HepG2 (cell line): Measurements from ENCODE around the gene AADAT. TPM values are rescaled to one million over a fixed set of nuclear protein-coding genes. Genes with fewer than 3 reads are reported as not detected.
A peak's percentile ranks its signal among the peaks of the same experiment; 100 is the strongest.

Experiments
- HDAC2 ChIP-seq: sonication (generic); formaldehyde crosslinking; IDR thresholded peaks from 2 replicates; pipeline ENCODE4 v1.4.0; 2020; ENCODE audit warnings: missing genetic modification reagents
- HNRNPH1 ChIP-seq: fragments of 200-400 bp; formaldehyde crosslinking; optimal IDR thresholded peaks from 2 replicates; pipeline ENCODE3; 2017; ENCODE audit warnings: mild to moderate bottlenecking, low read depth, low read length
- KLF13 ChIP-seq: sonication (generic); formaldehyde crosslinking; IDR thresholded peaks from 2 replicates; pipeline ENCODE4 v1.4.0; 2020; ENCODE audit warnings: mild to moderate bottlenecking, missing genetic modification reagents
- PRMT3 ChIP-seq: sonication (generic); formaldehyde crosslinking; IDR thresholded peaks from 2 replicates; pipeline ENCODE4 v1.8.1; 2022; ENCODE audit warnings: low read depth, mild to moderate bottlenecking, moderate library complexity, missing genetic modification reagents, borderline replicate concordance
- SMARCE1 ChIP-seq: fragments of 450-650 bp; IDR thresholded peaks from 2 replicates; pipeline ENCODE4 v1.6.1; 2017; ENCODE audit warnings: borderline replicate concordance
- TGIF2 ChIP-seq: IDR thresholded peaks from 2 replicates; pipeline ENCODE4 v1.6.1; 2016; ENCODE audit warnings: control low read depth, missing compliant biosample characterization
- ZNF225 ChIP-seq: sonication (generic); formaldehyde crosslinking; IDR thresholded peaks from 2 replicates; pipeline ENCODE4 v1.4.0; 2020; ENCODE audit warnings: mild to moderate bottlenecking, missing genetic modification reagents
- ZNF329 ChIP-seq: sonication (generic); formaldehyde crosslinking; IDR thresholded peaks from 2 replicates; pipeline ENCODE4 v1.9.0; 2021; ENCODE audit warnings: low read depth, mild to moderate bottlenecking, missing genetic modification reagents
- ZNF547 ChIP-seq: sonication (generic); formaldehyde crosslinking; IDR thresholded peaks from 2 replicates; pipeline ENCODE4 v1.5.1; 2020; ENCODE audit warnings: mild to moderate bottlenecking, missing genetic modification reagents
- ZNF562 ChIP-seq: sonication (generic); formaldehyde crosslinking; IDR thresholded peaks from 2 replicates; pipeline ENCODE4 v1.8.0; 2022; ENCODE audit warnings: missing genetic modification reagents, borderline replicate concordance
- ZNF746 ChIP-seq: sonication (generic); formaldehyde crosslinking; IDR thresholded peaks from 2 replicates; pipeline ENCODE4 v1.8.0; 2022; ENCODE audit warnings: mild to moderate bottlenecking, missing genetic modification reagents
- ZSCAN9 ChIP-seq: IDR thresholded peaks from 2 replicates; pipeline ENCODE4 v1.6.1; 2016; ENCODE audit warnings: borderline replicate concordance
- polyA plus RNA-seq, 8 experiments: library from polyadenylated mRNA; depleted of rRNA in 3 of 8; stranded (reverse) in 7 of 8; unstranded in 1 of 8; fragments of >200 nt; fragmentation: Illumina TruSeq in 4 of 8; extraction: Trizol in 4 of 8; gene quantifications; 2 replicates each; pipeline versions ENCODE4 v1.2.1 to v1.2.3, GENCODE V29; 2011 to 2016; ENCODE audit warnings: low read depth in 4 of 8, missing spikeins in 1 of 8, mixed read lengths in 1 of 8; ENCODE audit not compliant: insufficient read depth in 1 of 8
- total RNA-seq, 5 experiments: library from RNA; depleted of rRNA; stranded (reverse); fragments of >200 nt; fragmentation: Illumina TruSeq; extraction: Trizol; gene quantifications; 2 replicates each; pipeline ENCODE4 v1.2.3, GENCODE V29; 2016; ENCODE audit warnings: low read depth in 1 of 5
- TF ChIP-seq, protein P1 (sequence below), 2 experiments: fragments of 450-650 bp in 1 of 2; sonication (generic) in 1 of 2; formaldehyde crosslinking in 1 of 2; IDR thresholded peaks; 2 replicates each; pipeline versions ENCODE4 v1.6.1 to v1.8.0; 2016 to 2022; ENCODE audit warnings: antibody characterized with exemption in 1 of 2, mild to moderate bottlenecking in 1 of 2, missing genetic modification reagents in 1 of 2
- TF ChIP-seq, protein P2 (sequence below): IDR thresholded peaks from 2 replicates; pipeline ENCODE4 v1.6.1; 2016; ENCODE audit warnings: missing compliant biosample characterization, missing genetic modification reagents, borderline replicate concordance
- TF ChIP-seq, protein P3 (sequence below): IDR thresholded peaks from 2 replicates; pipeline ENCODE4 v1.4.0; 2020; ENCODE audit warnings: mild to moderate bottlenecking, missing genetic modification reagents

AADAT gene
- total and polyA plus RNA-seq, 2 of the 13 experiments (the other 11 are each of a cell fraction or from before 2014, with no cell fraction given), result 6.1 to 9.1 TPM

DNA sequence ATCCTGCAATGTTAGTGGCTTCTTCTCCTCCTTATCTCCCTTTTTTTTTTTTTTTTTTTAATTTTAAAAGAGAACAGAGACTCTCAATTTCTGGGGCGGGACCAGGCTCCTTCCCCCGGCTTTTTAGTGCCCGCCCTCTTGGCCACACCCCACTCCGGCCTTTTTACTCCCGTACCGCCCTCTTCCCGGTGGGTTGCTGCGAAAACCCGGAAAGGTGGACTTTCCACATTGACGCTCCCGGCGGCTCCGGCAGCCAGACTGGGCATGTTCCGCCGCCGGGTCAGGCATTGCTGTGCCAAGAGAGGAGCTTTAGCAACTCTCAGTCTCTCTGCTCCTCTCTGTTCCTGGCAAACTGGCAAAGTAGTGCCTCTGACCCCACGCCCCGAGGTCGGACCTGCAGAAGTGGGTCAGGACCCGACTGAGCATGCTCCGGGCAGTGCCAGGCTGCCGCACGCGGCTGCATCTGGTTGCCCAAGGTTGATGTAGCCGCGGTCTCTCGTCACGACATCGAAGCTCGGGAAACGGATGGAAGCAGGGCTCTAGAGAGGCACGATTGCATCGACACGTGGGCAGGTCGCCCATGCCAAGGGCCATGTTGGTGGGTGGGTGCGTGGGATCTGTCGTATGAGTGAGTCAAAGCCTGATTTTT, 62.5 kb downstream of the AADAT start (continued):
- TF ChIP-seq, protein P1, sequence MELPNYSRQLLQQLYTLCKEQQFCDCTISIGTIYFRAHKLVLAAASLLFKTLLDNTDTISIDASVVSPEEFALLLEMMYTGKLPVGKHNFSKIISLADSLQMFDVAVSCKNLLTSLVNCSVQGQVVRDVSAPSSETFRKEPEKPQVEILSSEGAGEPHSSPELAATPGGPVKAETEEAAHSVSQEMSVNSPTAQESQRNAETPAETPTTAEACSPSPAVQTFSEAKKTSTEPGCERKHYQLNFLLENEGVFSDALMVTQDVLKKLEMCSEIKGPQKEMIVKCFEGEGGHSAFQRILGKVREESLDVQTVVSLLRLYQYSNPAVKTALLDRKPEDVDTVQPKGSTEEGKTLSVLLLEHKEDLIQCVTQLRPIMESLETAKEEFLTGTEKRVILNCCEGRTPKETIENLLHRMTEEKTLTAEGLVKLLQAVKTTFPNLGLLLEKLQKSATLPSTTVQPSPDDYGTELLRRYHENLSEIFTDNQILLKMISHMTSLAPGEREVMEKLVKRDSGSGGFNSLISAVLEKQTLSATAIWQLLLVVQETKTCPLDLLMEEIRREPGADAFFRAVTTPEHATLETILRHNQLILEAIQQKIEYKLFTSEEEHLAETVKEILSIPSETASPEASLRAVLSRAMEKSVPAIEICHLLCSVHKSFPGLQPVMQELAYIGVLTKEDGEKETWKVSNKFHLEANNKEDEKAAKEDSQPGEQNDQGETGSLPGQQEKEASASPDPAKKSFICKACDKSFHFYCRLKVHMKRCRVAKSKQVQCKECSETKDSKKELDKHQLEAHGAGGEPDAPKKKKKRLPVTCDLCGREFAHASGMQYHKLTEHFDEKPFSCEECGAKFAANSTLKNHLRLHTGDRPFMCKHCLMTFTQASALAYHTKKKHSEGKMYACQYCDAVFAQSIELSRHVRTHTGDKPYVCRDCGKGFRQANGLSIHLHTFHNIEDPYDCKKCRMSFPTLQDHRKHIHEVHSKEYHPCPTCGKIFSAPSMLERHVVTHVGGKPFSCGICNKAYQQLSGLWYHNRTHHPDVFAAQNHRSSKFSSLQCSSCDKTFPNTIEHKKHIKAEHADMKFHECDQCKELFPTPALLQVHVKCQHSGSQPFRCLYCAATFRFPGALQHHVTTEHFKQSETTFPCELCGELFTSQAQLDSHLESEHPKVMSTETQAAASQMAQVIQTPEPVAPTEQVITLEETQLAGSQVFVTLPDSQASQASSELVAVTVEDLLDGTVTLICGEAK (IDR thresholded peaks at IDR 0.05), result no peak
- TF ChIP-seq, protein P1 (CRISPR knock-in tag; IDR thresholded peaks at IDR 0.05), result peak; percentile 76
- TF ChIP-seq PRMT3 (CRISPR knock-in tag) (no peak), TGIF2 (peak; percentile 84; the same call in 1 of the 2 replicates), ZNF746 (CRISPR knock-in tag) (peak; percentile 71; the same call in 1 of the 2 replicates), ZNF547 (CRISPR knock-in tag) (peak; percentile 85; the same call in 1 of the 2 replicates), ZSCAN9 (peak; percentile 61; the same call in 1 of the 2 replicates), HDAC2 (peak; percentile 46; the same call in 1 of the 2 replicates), ZNF562 (CRISPR knock-in tag) (peak; percentile 73; the same call in 1 of the 2 replicates), KLF13 (CRISPR knock-in tag) (0 out of 2 replicates have a peak, but pooled peaks have one; percentile 33), HNRNPH1 (no peak), SMARCE1 (no peak), ZNF329 (CRISPR knock-in tag) (peak; percentile 85), ZNF225 (CRISPR knock-in tag) (0 out of 2 replicates have a peak, but pooled peaks have one; percentile 71)
- TF ChIP-seq, protein P2, sequence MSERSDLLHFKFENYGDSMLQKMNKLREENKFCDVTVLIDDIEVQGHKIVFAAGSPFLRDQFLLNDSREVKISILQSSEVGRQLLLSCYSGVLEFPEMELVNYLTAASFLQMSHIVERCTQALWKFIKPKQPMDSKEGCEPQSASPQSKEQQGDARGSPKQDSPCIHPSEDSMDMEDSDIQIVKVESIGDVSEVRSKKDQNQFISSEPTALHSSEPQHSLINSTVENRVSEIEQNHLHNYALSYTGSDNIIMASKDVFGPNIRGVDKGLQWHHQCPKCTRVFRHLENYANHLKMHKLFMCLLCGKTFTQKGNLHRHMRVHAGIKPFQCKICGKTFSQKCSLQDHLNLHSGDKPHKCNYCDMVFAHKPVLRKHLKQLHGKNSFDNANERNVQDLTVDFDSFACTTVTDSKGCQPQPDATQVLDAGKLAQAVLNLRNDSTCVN (CRISPR knock-in tag), result peak; percentile 84
- TF ChIP-seq, protein P3, sequence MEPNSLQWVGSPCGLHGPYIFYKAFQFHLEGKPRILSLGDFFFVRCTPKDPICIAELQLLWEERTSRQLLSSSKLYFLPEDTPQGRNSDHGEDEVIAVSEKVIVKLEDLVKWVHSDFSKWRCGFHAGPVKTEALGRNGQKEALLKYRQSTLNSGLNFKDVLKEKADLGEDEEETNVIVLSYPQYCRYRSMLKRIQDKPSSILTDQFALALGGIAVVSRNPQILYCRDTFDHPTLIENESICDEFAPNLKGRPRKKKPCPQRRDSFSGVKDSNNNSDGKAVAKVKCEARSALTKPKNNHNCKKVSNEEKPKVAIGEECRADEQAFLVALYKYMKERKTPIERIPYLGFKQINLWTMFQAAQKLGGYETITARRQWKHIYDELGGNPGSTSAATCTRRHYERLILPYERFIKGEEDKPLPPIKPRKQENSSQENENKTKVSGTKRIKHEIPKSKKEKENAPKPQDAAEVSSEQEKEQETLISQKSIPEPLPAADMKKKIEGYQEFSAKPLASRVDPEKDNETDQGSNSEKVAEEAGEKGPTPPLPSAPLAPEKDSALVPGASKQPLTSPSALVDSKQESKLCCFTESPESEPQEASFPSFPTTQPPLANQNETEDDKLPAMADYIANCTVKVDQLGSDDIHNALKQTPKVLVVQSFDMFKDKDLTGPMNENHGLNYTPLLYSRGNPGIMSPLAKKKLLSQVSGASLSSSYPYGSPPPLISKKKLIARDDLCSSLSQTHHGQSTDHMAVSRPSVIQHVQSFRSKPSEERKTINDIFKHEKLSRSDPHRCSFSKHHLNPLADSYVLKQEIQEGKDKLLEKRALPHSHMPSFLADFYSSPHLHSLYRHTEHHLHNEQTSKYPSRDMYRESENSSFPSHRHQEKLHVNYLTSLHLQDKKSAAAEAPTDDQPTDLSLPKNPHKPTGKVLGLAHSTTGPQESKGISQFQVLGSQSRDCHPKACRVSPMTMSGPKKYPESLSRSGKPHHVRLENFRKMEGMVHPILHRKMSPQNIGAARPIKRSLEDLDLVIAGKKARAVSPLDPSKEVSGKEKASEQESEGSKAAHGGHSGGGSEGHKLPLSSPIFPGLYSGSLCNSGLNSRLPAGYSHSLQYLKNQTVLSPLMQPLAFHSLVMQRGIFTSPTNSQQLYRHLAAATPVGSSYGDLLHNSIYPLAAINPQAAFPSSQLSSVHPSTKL (CRISPR knock-in tag), result peak; percentile 68
